Measurements from ENCODE around the gene CD55.

The CD55 gene

DNA sequence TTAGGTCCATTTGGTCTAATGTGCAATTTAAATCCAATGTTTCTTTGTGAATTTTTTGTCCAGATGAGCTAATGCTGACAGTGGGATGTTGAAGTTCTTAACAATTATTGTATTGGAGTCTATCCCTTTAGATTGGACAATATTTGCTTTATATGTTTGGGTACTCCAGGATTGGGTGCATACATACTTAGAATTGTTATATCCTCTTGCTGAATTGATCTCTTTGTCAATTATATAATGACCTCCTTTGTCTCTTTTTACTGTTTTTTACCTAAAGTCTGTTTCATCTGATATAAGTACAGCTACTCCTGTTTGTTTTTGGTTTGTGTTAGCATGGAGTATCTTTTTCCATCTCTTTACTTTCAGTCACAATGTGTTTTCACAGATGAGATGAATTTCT, 22.2 kb downstream of the CD55 start:
- DNase-seq (ENCODE audit: extremely low spot score) = no peak
- TF ChIP-seq HDGF (IDR thresholded peaks at IDR 0.05; ENCODE audit: borderline replicate concordance) (no peak), FOXK2 (IDR thresholded peaks at IDR 0.05) (no peak), SP1 (IDR thresholded peaks at IDR 0.05) (no peak), FOXA1 (IDR thresholded peaks at IDR 0.05) (no peak), ARNT (IDR thresholded peaks at IDR 0.05) (no peak), LEF1 (IDR thresholded peaks at IDR 0.05; ENCODE audit: borderline replicate concordance) (no peak), CTBP1 (IDR thresholded peaks at IDR 0.05; ENCODE audit: borderline replicate concordance) (no peak), BHLHE40 (IDR thresholded peaks at IDR 0.05; ENCODE audit: borderline replicate concordance) (no peak), SUZ12 (IDR thresholded peaks at IDR 0.05) (no peak), ZNF384 (IDR thresholded peaks at IDR 0.05) (no peak), NFRKB (IDR thresholded peaks at IDR 0.05) (no peak), ELF4 (IDR thresholded peaks at IDR 0.05) (no peak), TARDBP (IDR thresholded peaks at IDR 0.05) (no peak), L3MBTL2 (conservative IDR thresholded peaks at IDR 0.05) (no peak), FOXM1 (IDR thresholded peaks at IDR 0.05; ENCODE audit: borderline replicate concordance) (no peak)
- TF ChIP-seq, protein P1, sequence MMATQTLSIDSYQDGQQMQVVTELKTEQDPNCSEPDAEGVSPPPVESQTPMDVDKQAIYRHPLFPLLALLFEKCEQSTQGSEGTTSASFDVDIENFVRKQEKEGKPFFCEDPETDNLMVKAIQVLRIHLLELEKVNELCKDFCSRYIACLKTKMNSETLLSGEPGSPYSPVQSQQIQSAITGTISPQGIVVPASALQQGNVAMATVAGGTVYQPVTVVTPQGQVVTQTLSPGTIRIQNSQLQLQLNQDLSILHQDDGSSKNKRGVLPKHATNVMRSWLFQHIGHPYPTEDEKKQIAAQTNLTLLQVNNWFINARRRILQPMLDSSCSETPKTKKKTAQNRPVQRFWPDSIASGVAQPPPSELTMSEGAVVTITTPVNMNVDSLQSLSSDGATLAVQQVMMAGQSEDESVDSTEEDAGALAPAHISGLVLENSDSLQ (IDR thresholded peaks at IDR 0.05) = no peak
- CTCF ChIA-PET = no interaction called here
- POLR2A ChIA-PET = no interaction called here

DNA sequence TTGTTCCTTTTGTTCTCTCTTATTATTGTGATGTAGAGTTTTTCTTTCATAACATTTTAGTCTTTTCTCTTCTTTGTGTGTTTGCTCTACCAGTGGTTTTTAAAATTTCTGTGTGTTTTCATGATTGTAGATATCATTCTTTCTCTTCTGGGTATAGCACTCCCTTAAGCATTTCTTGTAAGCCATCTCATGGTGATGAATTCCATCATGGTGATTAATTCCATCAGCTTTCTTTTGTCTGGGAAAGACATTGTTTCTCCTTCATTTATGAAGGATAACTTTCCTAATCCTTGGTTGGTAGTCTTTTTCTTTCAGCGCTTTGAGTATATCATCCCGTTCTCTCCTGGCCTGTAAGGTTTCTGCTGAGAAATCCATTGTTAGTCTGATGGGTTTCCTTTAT, 22.7 kb downstream of the CD55 start:
- ChIA-PET CTCF (no interaction called here), POLR2A (no interaction called here)
- DNase-seq (ENCODE audit: extremely low spot score) = no peak
- TF ChIP-seq HDGF (IDR thresholded peaks at IDR 0.05; ENCODE audit: borderline replicate concordance) = no peak
- TF ChIP-seq ZNF384 (IDR thresholded peaks at IDR 0.05) = no peak
- no peak for TF ChIP-seq SUZ12 (IDR thresholded peaks at IDR 0.05)
- no peak for TF ChIP-seq TARDBP (IDR thresholded peaks at IDR 0.05)
- no peak for TF ChIP-seq NFRKB (IDR thresholded peaks at IDR 0.05)
- no peak for TF ChIP-seq FOXK2 (IDR thresholded peaks at IDR 0.05)
- no peak for TF ChIP-seq L3MBTL2 (conservative IDR thresholded peaks at IDR 0.05)
- no peak for TF ChIP-seq FOXM1 (IDR thresholded peaks at IDR 0.05; ENCODE audit: borderline replicate concordance)
- TF ChIP-seq ELF4 (IDR thresholded peaks at IDR 0.05) = no peak
- no peak for TF ChIP-seq BHLHE40 (IDR thresholded peaks at IDR 0.05; ENCODE audit: borderline replicate concordance)
- TF ChIP-seq FOXA1 (IDR thresholded peaks at IDR 0.05) = no peak
- no peak for TF ChIP-seq ARNT (IDR thresholded peaks at IDR 0.05)
- no peak for TF ChIP-seq LEF1 (IDR thresholded peaks at IDR 0.05; ENCODE audit: borderline replicate concordance)
- no peak for TF ChIP-seq SP1 (IDR thresholded peaks at IDR 0.05)
- TF ChIP-seq, protein P1 (IDR thresholded peaks at IDR 0.05) = no peak
- TF ChIP-seq CTBP1 (IDR thresholded peaks at IDR 0.05; ENCODE audit: borderline replicate concordance) = no peak

DNA sequence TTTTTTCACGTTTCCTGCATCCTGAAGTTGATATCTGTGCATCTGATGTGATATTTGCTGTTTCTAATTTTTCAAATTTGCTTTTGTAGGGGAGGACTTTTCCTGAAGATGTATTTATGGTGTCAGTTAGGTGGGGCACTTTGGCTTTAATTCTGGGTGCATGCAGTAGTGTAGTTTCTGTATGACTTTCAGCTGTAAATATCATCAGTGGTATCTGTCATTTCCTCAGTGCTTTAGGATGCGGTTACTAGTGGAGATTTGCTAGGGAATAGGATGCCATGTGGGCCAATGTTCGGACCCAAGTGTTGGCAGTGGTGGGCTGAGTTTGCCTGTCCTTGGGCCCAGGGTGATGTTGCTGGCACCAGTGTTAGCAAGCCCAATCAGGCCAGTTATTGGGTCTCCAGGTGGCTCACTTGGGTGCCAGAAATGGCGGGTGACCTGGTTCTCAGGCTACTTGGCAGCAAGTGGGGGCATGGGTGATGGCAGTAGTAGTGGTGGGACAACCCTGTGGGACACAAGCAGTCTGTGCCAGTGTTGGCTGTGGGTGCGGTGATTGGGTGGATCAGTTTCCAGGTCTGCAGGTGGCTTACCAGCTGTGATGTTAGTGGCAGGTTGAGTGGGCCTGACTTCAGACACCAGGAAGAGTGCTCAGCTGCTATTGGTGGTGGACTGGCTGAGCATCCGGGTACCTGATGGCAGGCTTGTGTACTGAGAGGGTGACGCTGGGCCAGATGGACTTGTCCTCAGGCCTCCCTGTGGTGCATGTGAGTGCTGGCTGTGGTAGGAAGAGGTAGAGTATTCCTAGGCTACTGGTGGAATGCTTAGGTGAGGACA, 24.4 kb downstream of the CD55 start:
- TF ChIP-seq L3MBTL2 (conservative IDR thresholded peaks at IDR 0.05) (no peak), FOXK2 (IDR thresholded peaks at IDR 0.05) (no peak), ELF4 (IDR thresholded peaks at IDR 0.05) (no peak)
- ChIA-PET POLR2A (no interaction called here), CTCF (no interaction called here)
- DNase-seq (ENCODE audit: extremely low spot score) = no peak

DNA sequence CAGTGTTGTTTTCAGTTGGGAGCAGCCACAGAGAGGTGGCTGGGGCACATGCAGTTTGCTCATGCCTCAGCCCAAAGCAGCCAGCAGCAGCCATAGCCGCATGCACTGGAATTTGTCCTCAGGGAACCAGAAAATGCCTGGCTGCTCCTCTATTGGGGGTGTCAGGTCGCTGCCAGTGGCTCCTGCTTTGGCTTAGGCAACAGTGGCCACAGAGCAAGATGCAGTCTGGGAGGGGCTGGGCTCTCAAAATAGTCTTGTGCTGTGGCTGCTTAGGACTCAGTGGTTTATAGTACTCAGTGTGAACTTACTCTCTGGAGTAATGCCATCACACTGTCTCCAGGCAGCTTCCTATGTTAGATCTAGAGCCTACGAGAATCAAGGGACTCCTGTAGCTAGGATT, 25.0 kb downstream of the CD55 start:
- POLR2A ChIA-PET = no interaction called here
- no peak for DNase-seq (ENCODE audit: extremely low spot score)
- CTCF ChIA-PET = no interaction called here
- TF ChIP-seq HDGF (IDR thresholded peaks at IDR 0.05; ENCODE audit: borderline replicate concordance) = no peak
- TF ChIP-seq ZNF384 (IDR thresholded peaks at IDR 0.05) = no peak
- TF ChIP-seq L3MBTL2 (conservative IDR thresholded peaks at IDR 0.05) = no peak
- TF ChIP-seq TARDBP (IDR thresholded peaks at IDR 0.05) = no peak
- no peak for TF ChIP-seq SP1 (IDR thresholded peaks at IDR 0.05)
- no peak for TF ChIP-seq ARNT (IDR thresholded peaks at IDR 0.05)
- no peak for TF ChIP-seq CTBP1 (IDR thresholded peaks at IDR 0.05; ENCODE audit: borderline replicate concordance)
- no peak for TF ChIP-seq BHLHE40 (IDR thresholded peaks at IDR 0.05; ENCODE audit: borderline replicate concordance)
- no peak for TF ChIP-seq NFRKB (IDR thresholded peaks at IDR 0.05)
- TF ChIP-seq FOXK2 (IDR thresholded peaks at IDR 0.05) = no peak
- TF ChIP-seq FOXA1 (IDR thresholded peaks at IDR 0.05) = no peak
- no peak for TF ChIP-seq LEF1 (IDR thresholded peaks at IDR 0.05; ENCODE audit: borderline replicate concordance)
- TF ChIP-seq, protein P1 (IDR thresholded peaks at IDR 0.05) = no peak
- TF ChIP-seq SUZ12 (IDR thresholded peaks at IDR 0.05) = no peak
- TF ChIP-seq FOXM1 (IDR thresholded peaks at IDR 0.05; ENCODE audit: borderline replicate concordance) = no peak
- no peak for TF ChIP-seq ELF4 (IDR thresholded peaks at IDR 0.05)

DNA sequence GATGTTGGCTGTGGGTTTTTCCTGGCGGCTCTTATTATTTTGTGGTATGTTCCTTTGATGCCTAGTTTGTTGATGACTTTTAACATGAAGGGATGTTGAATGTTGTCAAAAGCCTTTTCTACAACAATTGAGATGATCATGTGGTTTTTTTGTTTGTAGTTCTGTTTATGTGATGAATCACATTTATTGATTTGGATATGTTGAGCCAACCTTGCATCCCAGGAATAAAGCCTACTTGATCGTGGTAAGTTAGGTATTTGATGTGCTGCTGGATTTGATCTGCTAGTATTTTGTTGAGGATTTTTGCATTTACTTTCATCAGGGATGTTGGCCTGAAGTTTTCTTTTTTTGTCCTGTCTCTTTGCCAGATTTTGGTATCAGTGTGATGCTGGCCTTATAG, 28.5 kb downstream of the CD55 start:
- no peak for TF ChIP-seq FOXA1 (IDR thresholded peaks at IDR 0.05)
- no peak for TF ChIP-seq L3MBTL2 (conservative IDR thresholded peaks at IDR 0.05)
- TF ChIP-seq HDGF (IDR thresholded peaks at IDR 0.05; ENCODE audit: borderline replicate concordance) = no peak
- no peak for TF ChIP-seq ELF4 (IDR thresholded peaks at IDR 0.05)
- no peak for TF ChIP-seq SP1 (IDR thresholded peaks at IDR 0.05)
- no peak for TF ChIP-seq ZNF384 (IDR thresholded peaks at IDR 0.05)
- TF ChIP-seq FOXK2 (IDR thresholded peaks at IDR 0.05) = no peak
- no peak for TF ChIP-seq FOXM1 (IDR thresholded peaks at IDR 0.05; ENCODE audit: borderline replicate concordance)
- TF ChIP-seq SUZ12 (IDR thresholded peaks at IDR 0.05) = no peak
- no peak for TF ChIP-seq CTBP1 (IDR thresholded peaks at IDR 0.05; ENCODE audit: borderline replicate concordance)
- no peak for TF ChIP-seq NFRKB (IDR thresholded peaks at IDR 0.05)
- TF ChIP-seq TARDBP (IDR thresholded peaks at IDR 0.05) = no peak
- DNase-seq (ENCODE audit: extremely low spot score) = no peak
- CTCF ChIA-PET = no interaction called here
- POLR2A ChIA-PET = no interaction called here

DNA sequence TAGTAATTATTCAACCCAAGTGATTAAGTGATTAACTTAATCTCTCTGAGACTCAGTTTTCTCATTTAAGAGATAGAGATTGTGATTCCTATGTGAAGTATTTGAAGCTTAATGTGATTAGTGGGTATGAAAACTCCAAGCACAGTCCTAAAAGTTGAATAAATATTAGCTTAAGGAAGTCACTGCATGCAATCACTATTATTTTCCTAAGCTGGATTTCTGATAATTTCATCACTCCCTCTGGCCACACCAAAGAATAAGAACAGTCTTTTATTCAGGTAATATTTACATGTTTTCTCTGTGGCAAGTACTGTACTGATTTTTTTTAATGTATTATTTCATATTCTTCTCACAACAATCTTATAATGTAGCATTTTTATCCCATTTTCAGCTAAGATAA, 31.1 kb downstream of the CD55 start:
- no peak for DNase-seq (ENCODE audit: extremely low spot score)
- CTCF ChIA-PET = no interaction called here
- TF ChIP-seq ZNF384 (IDR thresholded peaks at IDR 0.05) = no peak
- no peak for TF ChIP-seq TARDBP (IDR thresholded peaks at IDR 0.05)
- TF ChIP-seq SP1 (IDR thresholded peaks at IDR 0.05) = no peak
- TF ChIP-seq, protein P1 (IDR thresholded peaks at IDR 0.05) = no peak
- TF ChIP-seq LEF1 (IDR thresholded peaks at IDR 0.05; ENCODE audit: borderline replicate concordance) = no peak
- TF ChIP-seq FOXA1 (IDR thresholded peaks at IDR 0.05) = no peak
- no peak for TF ChIP-seq NFRKB (IDR thresholded peaks at IDR 0.05)
- no peak for TF ChIP-seq ARNT (IDR thresholded peaks at IDR 0.05)
- no peak for TF ChIP-seq SUZ12 (IDR thresholded peaks at IDR 0.05)
- no peak for TF ChIP-seq FOXK2 (IDR thresholded peaks at IDR 0.05)
- TF ChIP-seq BHLHE40 (IDR thresholded peaks at IDR 0.05; ENCODE audit: borderline replicate concordance) = no peak
- POLR2A ChIA-PET = no interaction called here
